AG04449 (cell line): Measurements from ENCODE around the gene HOXA4.

Experiments used
- CTCF ChIA-PET: fragments of 350-600 bp; formaldehyde crosslinking; extraction: SDS; loops from one replicate; lab custom pipeline; 2021; ENCODE audit warnings: antibody characterized with exemption; lab: Yijun Ruan, JAX
- POLR2A ChIA-PET: fragments of 400-600, 350-600 bp; formaldehyde crosslinking; extraction: SDS; loops from one replicate; lab custom pipeline; 2020; ENCODE audit warnings: antibody characterized with exemption, inconsistent platforms; lab: Yijun Ruan, JAX
- DNase-seq: peaks from one replicate; pipeline ENCODE4 v3.0.0-alpha.2; 2010; ENCODE audit warnings: low read depth, low spot score
- H3K4me3 ChIP-seq: 2 replicates; pipeline ENCODE4 v1.5.1; 2011; ENCODE audit warnings: low read depth, mild to moderate bottlenecking, control low read depth, low read length
- TF ChIP-seq, protein P1 (sequence below): IDR thresholded peaks from one replicate; pipeline ENCODE4 v1.5.1; 2011; ENCODE audit warnings: mild to moderate bottlenecking, moderate library complexity, low read length, control low read depth, inconsistent platforms; ENCODE audit not compliant: insufficient read depth; ENCODE audit errors: missing control alignments

HOXA4 gene

DNA sequence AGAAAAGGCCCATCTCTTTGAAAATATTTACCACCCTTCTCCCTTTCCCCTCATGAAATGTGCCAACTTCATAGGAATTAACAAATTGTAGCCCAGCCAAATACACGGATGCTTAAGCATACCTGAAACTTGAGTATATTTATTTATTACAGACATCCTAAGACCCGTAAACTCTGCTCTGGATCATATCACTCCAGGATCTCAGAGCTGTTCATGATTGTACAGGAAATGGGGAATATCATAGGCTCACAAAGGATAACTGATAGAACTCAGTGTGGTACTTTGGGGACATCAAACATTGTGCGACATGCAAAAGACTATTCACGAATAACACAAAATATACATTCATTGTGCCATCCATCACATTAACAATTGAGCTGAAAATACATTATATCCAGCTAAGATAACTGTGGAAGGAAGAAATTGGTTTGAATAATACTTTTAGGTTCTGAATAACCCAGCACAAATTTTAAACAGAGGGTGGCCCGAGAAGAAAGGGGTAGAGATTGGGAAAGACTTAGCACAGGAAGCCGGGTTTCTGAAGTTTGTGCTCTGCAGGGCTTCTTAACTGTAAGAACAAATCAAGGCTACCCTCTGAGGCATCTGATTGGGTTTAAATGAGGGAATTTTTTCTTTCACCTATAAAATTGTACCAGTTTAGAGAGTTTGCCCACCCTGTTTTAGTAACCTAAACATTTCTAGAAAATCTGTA lies 37.2 kb downstream of the HOXA4 start:
- H3K4me3 ChIP-seq, result no peak overlapping the region
- TF ChIP-seq, protein P1, sequence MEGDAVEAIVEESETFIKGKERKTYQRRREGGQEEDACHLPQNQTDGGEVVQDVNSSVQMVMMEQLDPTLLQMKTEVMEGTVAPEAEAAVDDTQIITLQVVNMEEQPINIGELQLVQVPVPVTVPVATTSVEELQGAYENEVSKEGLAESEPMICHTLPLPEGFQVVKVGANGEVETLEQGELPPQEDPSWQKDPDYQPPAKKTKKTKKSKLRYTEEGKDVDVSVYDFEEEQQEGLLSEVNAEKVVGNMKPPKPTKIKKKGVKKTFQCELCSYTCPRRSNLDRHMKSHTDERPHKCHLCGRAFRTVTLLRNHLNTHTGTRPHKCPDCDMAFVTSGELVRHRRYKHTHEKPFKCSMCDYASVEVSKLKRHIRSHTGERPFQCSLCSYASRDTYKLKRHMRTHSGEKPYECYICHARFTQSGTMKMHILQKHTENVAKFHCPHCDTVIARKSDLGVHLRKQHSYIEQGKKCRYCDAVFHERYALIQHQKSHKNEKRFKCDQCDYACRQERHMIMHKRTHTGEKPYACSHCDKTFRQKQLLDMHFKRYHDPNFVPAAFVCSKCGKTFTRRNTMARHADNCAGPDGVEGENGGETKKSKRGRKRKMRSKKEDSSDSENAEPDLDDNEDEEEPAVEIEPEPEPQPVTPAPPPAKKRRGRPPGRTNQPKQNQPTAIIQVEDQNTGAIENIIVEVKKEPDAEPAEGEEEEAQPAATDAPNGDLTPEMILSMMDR, result no peak
- CTCF ChIA-PET, result interaction anchor here (1.5 kb wide), 2 partner anchors 8 to 12 kb away, joined by 4 to 5 read pairs; no protein-coding TSS in a partner anchor
- POLR2A ChIA-PET, result no interaction called here
- no peak for DNase-seq

DNA sequence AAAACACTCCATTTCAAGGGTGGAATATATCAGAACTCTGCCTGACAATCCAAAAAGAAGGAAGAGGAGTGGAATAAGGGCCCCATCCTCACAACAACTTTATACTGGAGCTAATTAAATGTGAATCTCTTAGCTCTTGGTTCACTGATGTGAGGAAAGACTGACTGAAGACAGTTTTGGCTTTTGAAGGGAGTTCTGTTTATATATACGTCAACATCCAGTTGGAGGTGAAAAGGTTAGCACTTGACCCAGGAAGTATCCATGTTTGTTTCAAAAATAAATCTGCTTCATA lies 37.8 kb downstream of the HOXA4 start:
- TF ChIP-seq, protein P1, result no peak
- POLR2A ChIA-PET, result no interaction called here
- CTCF ChIA-PET, result no interaction called here
- DNase-seq, result no peak
- H3K4me3 ChIP-seq, result no peak overlapping the region

- TF ChIP-seq, protein P1, result no peak
- CTCF ChIA-PET, result no interaction called here
- no peak overlapping the region for H3K4me3 ChIP-seq
- POLR2A ChIA-PET, result no interaction called here
- DNase-seq, result no peak
Observed at GRCh38 chr7:27091941-27092818, 38.4 kb downstream of the HOXA4 start.

DNA sequence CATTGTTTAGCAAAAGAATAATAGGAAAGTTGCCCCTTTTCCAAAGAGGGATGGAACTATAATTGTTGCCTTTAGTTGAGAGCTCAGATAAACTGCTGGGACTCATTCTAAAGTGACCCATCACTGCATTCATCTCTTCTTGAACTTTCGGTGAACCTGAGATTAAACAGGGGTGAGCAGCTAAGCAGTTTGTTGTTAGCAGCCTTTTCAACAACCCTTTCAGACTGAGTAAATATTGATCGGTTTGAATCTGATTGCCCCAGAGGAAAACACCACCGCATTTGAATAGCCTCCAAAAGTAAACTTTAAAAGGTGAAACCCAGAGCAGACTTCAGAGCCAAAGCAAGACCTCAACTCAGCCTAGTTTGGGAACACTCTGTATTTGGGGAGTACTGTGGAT lies 39.5 kb downstream of the HOXA4 start:
- CTCF ChIA-PET, result no interaction called here
- TF ChIP-seq, protein P1, result no peak
- POLR2A ChIA-PET, result no interaction called here
- no peak for DNase-seq
- no peak overlapping the region for H3K4me3 ChIP-seq

DNA sequence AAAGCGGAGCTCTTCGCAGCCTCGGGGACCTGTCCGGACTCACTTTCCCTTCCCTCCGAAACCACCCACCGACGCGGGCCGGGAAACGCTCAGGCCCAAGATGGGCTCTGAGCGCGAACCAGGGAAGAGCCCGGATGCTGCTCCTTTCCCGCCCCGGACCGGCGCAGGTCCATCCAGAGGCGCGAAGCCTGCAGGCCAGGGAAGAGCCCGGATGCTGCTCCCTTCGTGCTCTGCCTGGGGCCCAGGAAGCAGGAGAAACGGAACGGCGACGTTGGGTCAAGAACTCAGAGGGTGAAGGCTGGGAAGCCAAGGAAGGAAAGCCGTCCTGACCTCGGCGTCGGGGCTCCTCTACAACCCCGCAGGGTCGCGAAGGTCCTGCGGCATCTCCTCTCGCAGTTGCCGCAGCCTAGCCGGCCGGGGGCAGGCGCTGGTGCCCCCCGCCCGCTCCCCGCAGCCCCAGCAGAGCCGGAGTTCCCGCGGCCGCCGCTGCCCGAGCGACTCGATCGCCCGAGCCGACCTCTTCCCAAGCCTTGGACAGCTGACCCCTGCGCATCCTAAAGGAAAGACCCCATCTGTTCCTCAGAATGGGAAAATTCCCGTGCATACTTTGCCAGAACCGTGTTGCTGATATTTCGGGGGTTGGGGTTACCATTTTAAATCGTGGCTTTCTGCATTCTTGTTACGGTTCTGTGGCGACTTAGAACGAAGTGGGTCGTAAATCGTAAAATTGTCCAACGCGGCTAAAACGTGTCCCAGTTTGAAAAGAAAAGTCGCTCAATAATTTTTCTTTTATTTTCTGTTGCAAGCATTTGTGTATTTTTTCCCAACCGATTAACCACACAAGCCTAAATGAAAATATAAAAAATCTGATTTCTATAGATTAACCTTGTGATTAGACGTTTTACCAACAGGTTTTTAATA lies 42.3 kb downstream of the HOXA4 start:
- TF ChIP-seq, protein P1, result no peak
- H3K4me3 ChIP-seq, result no peak overlapping the region
- DNase-seq, result no peak
- POLR2A ChIA-PET, result no interaction called here
- CTCF ChIA-PET, result interaction anchor here (0.6 to 0.8 kb wide), 2 partner anchors 22 to 406 kb away, joined by 3 read pairs; no protein-coding TSS in a partner anchor

DNA sequence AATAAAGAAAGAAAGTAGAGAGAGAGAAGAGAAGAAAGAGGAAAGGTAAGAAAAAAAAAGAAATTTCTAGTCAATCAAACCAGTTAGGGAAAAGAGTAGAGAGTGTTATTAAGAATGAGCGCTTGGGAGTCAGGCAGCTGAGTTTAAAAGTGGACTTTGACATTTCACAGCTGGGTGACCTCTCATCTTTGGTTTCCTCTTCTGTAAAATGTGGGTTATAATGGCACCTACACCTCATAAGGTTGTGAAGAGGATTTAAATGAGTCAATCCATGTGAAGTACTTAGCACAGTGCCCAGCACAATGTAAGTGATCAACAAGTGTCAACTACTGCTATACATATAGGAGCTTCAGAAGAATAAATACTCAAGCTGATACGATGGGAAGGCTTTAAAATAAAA lies 46.9 kb downstream of the HOXA4 start:
- H3K4me3 ChIP-seq, result no peak overlapping the region
- DNase-seq, result no peak
- ChIA-PET CTCF (interaction anchor here (1.2 to 1.3 kb wide), 2 partner anchors 9 to 401 kb away, joined by 3 read pairs; no protein-coding TSS in a partner anchor), POLR2A (no interaction called here)
- TF ChIP-seq, protein P1, result no peak
